ENCODE measurements around the gene ZFAND3.

DNA sequence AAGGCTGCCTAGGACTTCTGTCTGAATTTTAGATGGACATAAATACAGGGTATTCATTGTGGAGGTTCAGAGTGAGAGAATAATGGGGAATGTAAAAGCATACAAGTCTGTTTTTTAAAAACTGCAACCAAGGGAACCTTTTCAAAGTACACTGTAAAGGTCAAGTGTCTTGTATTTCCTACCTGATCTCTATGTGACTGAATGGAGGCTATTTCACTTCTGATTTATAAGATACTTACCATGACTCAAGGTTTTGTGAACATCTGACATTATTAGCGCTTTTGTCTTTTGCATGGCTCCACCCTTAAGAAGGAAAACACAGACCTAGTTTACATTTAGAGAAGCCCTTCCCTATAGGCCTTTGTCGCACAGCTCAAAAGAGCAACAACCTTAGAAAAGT lies 126.5 kb downstream of the ZFAND3 start:
- TF ChIP-seq POLR2A (IDR thresholded peaks at IDR 0.05; ENCODE audit: low read length) (no peak), GATA1 (IDR thresholded peaks at IDR 0.05; ENCODE audit: low read depth, low read length) (no peak)

All from erythroblast (primary cell).